HUES64 (cell line): ENCODE measurements around the gene CD44.
"Not testable (repeated sequence)": the region's sequence is repeated elsewhere in the genome, so short reads cannot be mapped to it uniquely, and the experiment has no call there.

Experiments
- H3K27ac ChIP-seq: 2 replicates; pipeline ENCODE4 v1.7.0; 2013; ENCODE audit warnings: low read depth, low read length, inconsistent platforms
- H3K27me3 ChIP-seq: 2 replicates; pipeline ENCODE4 v1.6.1; 2013; ENCODE audit warnings: mild to moderate bottlenecking, low read length; ENCODE audit not compliant: insufficient read depth
- H3K36me3 ChIP-seq: 2 replicates; pipeline ENCODE4 v1.6.1; 2013; ENCODE audit warnings: mild to moderate bottlenecking, low read length; ENCODE audit not compliant: insufficient read depth
- H3K4me1 ChIP-seq: 2 replicates; pipeline ENCODE4 v1.6.1; 2013; ENCODE audit warnings: mild to moderate bottlenecking, low read length, moderate library complexity; ENCODE audit not compliant: insufficient read depth
- H3K4me3 ChIP-seq: 2 replicates; pipeline ENCODE4 v1.5.1; 2013; ENCODE audit warnings: mild to moderate bottlenecking, low read length, moderate library complexity
- H3K9ac ChIP-seq: 2 replicates; pipeline ENCODE4 v1.6.1; 2013; ENCODE audit warnings: mild to moderate bottlenecking, low read depth, low read length
- H3K9me3 ChIP-seq: 2 replicates; pipeline ENCODE4 v1.6.1; 2013; ENCODE audit warnings: low read depth, low read length; ENCODE audit not compliant: insufficient read depth
- WGBS: fragments of 150-250, 120-280 bp; methylation state at CpG from one replicate; pipeline ENCODE4 v1.1.7; 2013; ENCODE audit warnings: missing lambda C conversion rate; 5-methylcytosine and 5-hydroxymethylcytosine counted together

CD44 gene

DNA sequence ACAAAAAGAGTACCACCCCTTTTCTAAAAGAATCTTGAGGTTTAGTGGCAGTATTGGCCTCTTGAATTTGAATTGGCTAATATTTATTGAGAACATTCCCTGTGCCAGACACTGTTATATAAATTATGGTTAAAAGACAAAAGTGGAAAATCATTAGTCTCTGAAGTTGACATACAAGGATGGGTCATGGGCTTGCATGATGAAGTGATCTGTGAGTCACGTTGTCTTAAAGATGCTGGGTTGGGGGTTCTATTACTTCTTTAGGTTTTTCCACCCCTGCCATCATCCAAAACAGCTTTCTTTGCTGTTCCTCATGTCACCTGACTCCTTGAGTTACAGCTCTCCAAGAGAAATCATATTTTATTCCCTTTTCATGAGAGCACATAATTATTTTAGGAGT is 85.0 kb downstream of the CD44 start:
- Histone ChIP-seq H3K27ac (no peak overlapping the region), H3K4me3 (no peak overlapping the region), H3K9me3 (no peaks in the 10 kb centered on the region), H3K9ac (no peak overlapping the region), H3K4me1 (no peaks in the 10 kb centered on the region; the same call in 1 of the 2 replicates), H3K36me3 (peaks cover 3% of the 10 kb centered on the region; the same call in 1 of the 2 replicates), H3K27me3 (no peaks in the 10 kb centered on the region)
- WGBS, result 89% methylated on average over 1 of the region's 1 CpG

- no peaks in the 10 kb centered on the region; the same call in 1 of the 2 replicates for H3K4me1 ChIP-seq
- H3K36me3 ChIP-seq, result no peaks in the 10 kb centered on the region; the same call in 1 of the 2 replicates
- 83% methylated on average over 1 of the region's 3 CpGs for WGBS
- H3K27me3 ChIP-seq, result no peaks in the 10 kb centered on the region
- no peak overlapping the region for H3K27ac ChIP-seq
- H3K9me3 ChIP-seq, result no peaks in the 10 kb centered on the region
- H3K4me3 ChIP-seq, result no peak overlapping the region
- no peak overlapping the region for H3K9ac ChIP-seq
These were observed 87.1 kb downstream of the CD44 start for GRCh38 chr11:35225946-35226520.

GRCh38 chr11:35226756-35227155 is 87.8 kb downstream of the CD44 start:
- not testable (repeated sequence) for H3K27me3 ChIP-seq, H3K4me3 ChIP-seq, H3K9me3 ChIP-seq, H3K36me3 ChIP-seq, H3K9ac ChIP-seq, H3K4me1 ChIP-seq, H3K27ac ChIP-seq
- 100% methylated on average over 6 of the region's 6 CpGs for WGBS

DNA sequence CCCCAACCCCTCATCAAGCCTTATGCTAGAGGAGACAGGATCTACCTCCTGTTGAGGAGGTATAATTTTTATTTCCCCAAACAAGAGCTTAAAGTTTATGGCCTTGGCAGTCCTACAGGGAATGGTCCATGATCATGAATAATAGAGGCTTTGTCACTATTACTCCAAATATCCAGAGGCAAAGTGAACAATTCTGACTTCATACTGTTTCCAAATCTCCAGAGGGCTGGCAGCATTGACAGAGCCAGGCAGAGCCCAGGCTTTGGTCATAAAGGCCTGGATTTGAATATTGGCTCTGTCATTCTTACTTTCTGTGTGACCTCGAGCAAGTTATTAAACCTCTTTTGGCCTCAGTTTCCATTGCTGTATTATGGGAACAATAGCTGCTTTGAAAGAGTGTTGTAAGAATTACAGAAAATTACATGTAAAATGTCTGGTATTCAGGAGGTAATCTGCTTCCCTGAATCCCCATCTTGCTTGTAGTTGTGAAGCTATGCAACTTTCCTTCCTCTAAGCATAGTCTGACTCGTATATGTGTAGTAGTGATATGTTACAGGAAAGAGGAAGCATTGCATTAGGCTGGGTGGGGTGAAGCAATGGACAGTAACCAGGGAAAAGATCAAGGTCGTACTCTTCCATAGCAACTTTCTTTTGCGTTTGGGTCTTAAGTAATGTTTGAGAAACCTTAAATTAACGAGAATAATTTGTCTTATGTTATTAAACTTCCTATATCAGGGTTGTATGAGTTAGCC is 88.8 kb downstream of the CD44 start:
- Histone ChIP-seq H3K27ac (no peak overlapping the region), H3K9ac (no peak overlapping the region)
- WGBS, result 87% methylated on average over 3 of the region's 5 CpGs

DNA sequence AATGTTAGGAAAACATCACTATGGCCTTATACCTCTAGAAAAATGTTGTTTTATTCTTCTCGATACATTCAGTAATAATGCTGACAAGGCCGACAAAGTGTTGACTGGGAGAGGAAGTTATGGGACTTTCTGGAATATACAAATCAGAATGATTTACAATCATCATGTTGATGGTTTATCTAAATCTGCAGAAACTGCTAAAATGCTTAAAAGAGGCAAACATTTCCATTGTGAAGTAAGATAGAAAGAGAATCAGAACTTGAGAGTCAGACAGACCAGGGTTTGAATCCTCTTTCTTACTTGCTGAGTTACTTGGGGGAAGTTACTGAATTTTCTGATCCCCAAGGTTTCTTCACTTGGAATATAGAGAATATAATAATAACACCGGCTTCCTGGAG is 89.4 kb downstream of the CD44 start:
- no peaks in the 10 kb centered on the region; the same call in 1 of the 2 replicates for H3K4me1 ChIP-seq

More for the DNA sequence above, 88.8 kb downstream of the CD44 start:
- H3K4me1 ChIP-seq, result no peaks in the 10 kb centered on the region; the same call in 1 of the 2 replicates
- H3K27me3 ChIP-seq, result no peaks in the 10 kb centered on the region
- H3K9me3 ChIP-seq, result no peaks in the 10 kb centered on the region
- no peak overlapping the region for H3K4me3 ChIP-seq
- no peaks in the 10 kb centered on the region; the same call in 1 of the 2 replicates for H3K36me3 ChIP-seq

DNA sequence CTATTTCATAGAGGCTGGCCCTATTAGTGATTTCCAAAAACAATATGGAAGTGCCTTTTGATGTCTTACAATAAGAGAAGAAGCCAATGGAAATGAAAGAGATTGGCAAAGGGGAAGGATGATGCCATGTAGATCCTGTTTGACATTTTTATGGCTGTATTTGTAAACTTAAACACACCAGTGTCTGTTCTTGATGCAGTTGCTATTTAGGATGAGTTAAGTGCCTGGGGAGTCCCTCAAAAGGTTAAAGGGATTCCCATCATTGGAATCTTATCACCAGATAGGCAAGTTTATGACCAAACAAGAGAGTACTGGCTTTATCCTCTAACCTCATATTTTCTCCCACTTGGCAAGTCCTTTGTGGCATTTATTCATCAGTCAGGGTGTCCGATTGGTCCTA is 91.4 kb downstream of the CD44 start:
- Histone ChIP-seq H3K27ac (no peak overlapping the region), H3K36me3 (no peaks in the 10 kb centered on the region; the same call in 1 of the 2 replicates), H3K9me3 (peaks cover 5% of the 10 kb centered on the region; the same call in 1 of the 2 replicates)

More for the DNA sequence above, 89.4 kb downstream of the CD44 start:
- no peak overlapping the region for H3K4me3 ChIP-seq
- H3K36me3 ChIP-seq, result no peaks in the 10 kb centered on the region; the same call in 1 of the 2 replicates
- H3K9me3 ChIP-seq, result peaks cover under 1% of the 10 kb centered on the region; the same call in 1 of the 2 replicates
- no peak overlapping the region for H3K9ac ChIP-seq
- no peak overlapping the region for H3K27ac ChIP-seq
- no peaks in the 10 kb centered on the region for H3K27me3 ChIP-seq
- WGBS, result 92% methylated on average over 3 of the region's 3 CpGs

DNA sequence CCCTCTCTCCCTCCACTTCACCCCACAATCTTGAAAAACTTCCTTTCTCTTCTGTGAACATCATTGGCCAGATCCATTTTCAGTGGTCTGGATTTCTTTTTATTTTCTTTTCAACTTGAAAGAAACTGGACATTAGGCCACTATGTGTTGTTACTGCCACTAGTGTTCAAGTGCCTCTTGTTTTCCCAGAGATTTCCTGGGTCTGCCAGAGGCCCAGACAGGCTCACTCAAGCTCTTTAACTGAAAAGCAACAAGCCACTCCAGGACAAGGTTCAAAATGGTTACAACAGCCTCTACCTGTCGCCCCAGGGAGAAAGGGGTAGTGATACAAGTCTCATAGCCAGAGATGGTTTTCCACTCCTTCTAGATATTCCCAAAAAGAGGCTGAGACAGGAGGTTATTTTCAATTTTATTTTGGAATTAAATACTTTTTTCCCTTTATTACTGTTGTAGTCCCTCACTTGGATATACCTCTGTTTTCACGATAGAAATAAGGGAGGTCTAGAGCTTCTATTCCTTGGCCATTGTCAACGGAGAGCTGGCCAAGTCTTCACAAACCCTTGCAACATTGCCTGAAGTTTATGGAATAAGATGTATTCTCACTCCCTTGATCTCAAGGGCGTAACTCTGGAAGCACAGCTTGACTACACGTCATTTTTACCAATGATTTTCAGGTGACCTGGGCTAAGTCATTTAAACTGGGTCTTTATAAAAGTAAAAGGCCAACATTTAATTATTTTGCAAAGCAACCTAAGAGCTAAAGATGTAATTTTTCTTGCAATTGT is 92.3 kb downstream of the CD44 start:
- H3K9ac ChIP-seq, result no peak overlapping the region
- H3K27ac ChIP-seq, result no peak overlapping the region
- no peaks in the 10 kb centered on the region for H3K4me1 ChIP-seq
- no peaks in the 10 kb centered on the region; the same call in 1 of the 2 replicates for H3K36me3 ChIP-seq
- H3K27me3 ChIP-seq, result no peaks in the 10 kb centered on the region
- H3K4me3 ChIP-seq, result no peak overlapping the region
- H3K9me3 ChIP-seq, result peaks cover 5% of the 10 kb centered on the region; the same call in 1 of the 2 replicates
- 95% methylated on average over 5 of the region's 5 CpGs for WGBS

More for the DNA sequence above, 91.4 kb downstream of the CD44 start:
- Histone ChIP-seq H3K4me1 (no peaks in the 10 kb centered on the region), H3K4me3 (no peak overlapping the region), H3K27me3 (no peaks in the 10 kb centered on the region), H3K9ac (no peak overlapping the region)
- 92% methylated on average over 1 of the region's 1 CpG for WGBS

- Histone ChIP-seq H3K36me3 (no peaks in the 10 kb centered on the region; the same call in 1 of the 2 replicates), H3K27ac (no peak overlapping the region), H3K4me3 (no peak overlapping the region), H3K27me3 (no peaks in the 10 kb centered on the region), H3K9me3 (peaks cover 5% of the 10 kb centered on the region; the same call in 1 of the 2 replicates), H3K4me1 (peaks cover 8% of the 10 kb centered on the region), H3K9ac (no peak overlapping the region)
- 96% methylated on average over 4 of the region's 4 CpGs for WGBS
These were observed 93.9 kb downstream of the CD44 start for GRCh38 chr11:35232891-35233330.

DNA sequence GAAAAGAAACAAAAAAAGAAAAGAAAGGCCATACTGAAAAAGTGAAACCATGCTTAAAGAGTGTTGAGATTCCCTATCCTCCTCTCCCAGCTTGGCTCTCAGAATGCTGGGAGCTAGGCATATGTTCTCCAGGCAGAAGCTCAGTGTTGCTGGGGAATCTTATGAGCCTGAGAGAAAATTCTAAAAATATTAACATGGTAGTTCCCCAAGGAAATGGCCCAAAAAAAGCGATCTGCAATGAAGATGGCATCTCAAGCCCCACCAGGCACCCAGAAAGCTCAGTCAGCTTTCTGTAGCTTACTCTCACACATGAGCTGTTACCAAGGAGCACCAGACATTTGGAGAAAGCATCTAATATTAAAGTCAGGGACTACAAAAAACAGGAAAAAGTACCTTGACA is 94.5 kb downstream of the CD44 start:
- Histone ChIP-seq H3K36me3 (no peaks in the 10 kb centered on the region; the same call in 1 of the 2 replicates), H3K27me3 (no peaks in the 10 kb centered on the region), H3K9ac (no peak overlapping the region), H3K27ac (no peak overlapping the region), H3K4me1 (peaks cover 10% of the 10 kb centered on the region), H3K9me3 (peaks cover 5% of the 10 kb centered on the region; the same call in 1 of the 2 replicates), H3K4me3 (no peak overlapping the region)
- 97% methylated on average over 1 of the region's 1 CpG for WGBS

DNA sequence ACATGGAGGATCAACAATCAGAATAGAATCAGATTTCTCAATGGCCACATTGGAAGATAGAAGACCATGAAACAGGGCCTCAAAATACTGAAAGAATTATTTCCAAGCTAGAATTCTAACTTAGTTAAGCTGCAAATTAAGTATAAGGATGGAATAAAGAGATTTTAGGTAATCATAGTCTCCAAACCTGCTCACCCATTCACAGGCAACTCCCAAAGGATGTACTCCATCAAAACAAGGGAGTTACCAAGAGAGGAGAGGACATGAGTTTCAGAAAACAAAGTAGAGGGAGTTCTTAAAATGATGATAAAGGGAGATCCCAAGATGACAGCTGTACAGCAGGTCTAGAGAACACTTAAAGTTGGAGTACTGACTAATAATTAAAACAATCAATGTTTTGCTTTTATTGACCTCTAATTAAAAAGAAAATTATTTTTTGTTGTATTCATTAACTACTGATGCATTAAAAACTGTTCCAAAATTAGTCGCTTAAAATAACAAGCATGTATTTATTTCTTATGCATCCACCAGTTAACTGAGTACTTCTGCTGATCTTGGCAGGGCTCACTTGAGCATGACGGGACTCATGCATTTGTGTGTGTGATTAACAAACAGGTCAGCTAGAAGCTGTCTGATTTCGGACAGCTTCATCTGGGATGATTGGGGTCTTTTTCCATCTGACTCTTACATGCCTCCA is 95.6 kb downstream of the CD44 start:
- H3K9ac ChIP-seq, result no peak overlapping the region
- peaks cover 10% of the 10 kb centered on the region for H3K4me1 ChIP-seq
- no peaks in the 10 kb centered on the region for H3K36me3 ChIP-seq
- no peak overlapping the region for H3K27ac ChIP-seq
- H3K27me3 ChIP-seq, result no peaks in the 10 kb centered on the region
- WGBS, result 94% methylated on average over 3 of the region's 3 CpGs
- H3K9me3 ChIP-seq, result peaks cover 5% of the 10 kb centered on the region; the same call in 1 of the 2 replicates
- no peak overlapping the region for H3K4me3 ChIP-seq
